RWPE2 (cell line): ENCODE measurements around the gene TMEM120A.
"Not testable (repeated sequence)": the region's sequence is repeated elsewhere in the genome, so short reads cannot be mapped to it uniquely, and the experiment has no call there.

ENCODE experiments used
- ATAC-seq: fragments of 200-7000 bp; cut with Tn5 transposase; 3 replicates; pipeline ENCODE4 v1.9.1; 2021; ENCODE audit warnings: low read depth
- DNase-seq: peaks from one replicate; pipeline ENCODE4 v3.0.0-alpha.2; 2020; ENCODE audit warnings: low spot score
- H3K27ac ChIP-seq: fragments of 450-650 bp; 2 replicates; pipeline ENCODE4 v1.5.1; 2017; ENCODE audit warnings: mild to moderate bottlenecking; ENCODE audit not compliant: poor library complexity, severe bottlenecking
- H3K27me3 ChIP-seq: fragments of 250-450 bp; sonication (Bioruptor Pico); 2 replicates; pipeline ENCODE4 v1.5.1; 2021; ENCODE audit warnings: mild to moderate bottlenecking, moderate library complexity; ENCODE audit not compliant: insufficient read depth, poor library complexity, severe bottlenecking
- H3K36me3 ChIP-seq: fragments of 250-450 bp; sonication (Bioruptor Pico); 2 replicates; pipeline ENCODE4 v1.5.1; 2020; ENCODE audit warnings: low read depth, mild to moderate bottlenecking, moderate library complexity
- H3K4me1 ChIP-seq: fragments of 250-450 bp; sonication (Bioruptor Pico); 2 replicates; pipeline ENCODE4 v1.5.1; 2021; ENCODE audit warnings: mild to moderate bottlenecking, moderate library complexity; ENCODE audit not compliant: insufficient read depth, poor library complexity, severe bottlenecking
- H3K4me3 ChIP-seq: fragments of 250-450 bp; sonication (Bioruptor Pico); 2 replicates; pipeline ENCODE4 v1.5.1; 2021; ENCODE audit warnings: mild to moderate bottlenecking, moderate library complexity; ENCODE audit not compliant: severe bottlenecking
- H3K9me3 ChIP-seq: fragments of 250-450 bp; sonication (Bioruptor Pico); 2 replicates; pipeline ENCODE4 v1.5.1; 2021; ENCODE audit warnings: mild to moderate bottlenecking, moderate library complexity; ENCODE audit not compliant: severe bottlenecking
- TF ChIP-seq, protein P1 (sequence below): fragments of 450-650 bp; IDR thresholded peaks from one replicate; pipeline ENCODE4 v1.5.1; 2017; ENCODE audit warnings: mild to moderate bottlenecking, moderate library complexity; ENCODE audit not compliant: poor library complexity, severe bottlenecking

TMEM120A gene

DNA sequence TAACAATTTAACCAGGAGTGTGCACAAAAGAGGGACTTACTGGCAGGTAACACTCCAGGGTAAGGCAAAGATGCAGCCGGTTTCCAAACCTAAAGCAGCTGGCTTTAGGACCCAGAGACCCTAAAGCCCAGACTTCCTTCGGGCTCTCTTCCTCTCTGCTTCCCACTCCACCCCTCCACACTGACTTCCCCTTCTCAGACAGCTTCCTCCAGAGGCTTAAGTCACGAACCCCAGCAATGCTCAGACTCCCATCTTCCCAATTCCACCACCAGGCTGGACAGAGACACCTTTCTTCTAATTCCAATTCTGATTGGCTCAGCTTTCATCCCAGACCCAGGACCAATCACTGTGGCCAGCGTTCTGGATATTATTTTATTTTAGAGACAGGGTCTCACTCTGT, 28.6 kb upstream of the TMEM120A start:
- DNase-seq, result no peak
- TF ChIP-seq, protein P1, sequence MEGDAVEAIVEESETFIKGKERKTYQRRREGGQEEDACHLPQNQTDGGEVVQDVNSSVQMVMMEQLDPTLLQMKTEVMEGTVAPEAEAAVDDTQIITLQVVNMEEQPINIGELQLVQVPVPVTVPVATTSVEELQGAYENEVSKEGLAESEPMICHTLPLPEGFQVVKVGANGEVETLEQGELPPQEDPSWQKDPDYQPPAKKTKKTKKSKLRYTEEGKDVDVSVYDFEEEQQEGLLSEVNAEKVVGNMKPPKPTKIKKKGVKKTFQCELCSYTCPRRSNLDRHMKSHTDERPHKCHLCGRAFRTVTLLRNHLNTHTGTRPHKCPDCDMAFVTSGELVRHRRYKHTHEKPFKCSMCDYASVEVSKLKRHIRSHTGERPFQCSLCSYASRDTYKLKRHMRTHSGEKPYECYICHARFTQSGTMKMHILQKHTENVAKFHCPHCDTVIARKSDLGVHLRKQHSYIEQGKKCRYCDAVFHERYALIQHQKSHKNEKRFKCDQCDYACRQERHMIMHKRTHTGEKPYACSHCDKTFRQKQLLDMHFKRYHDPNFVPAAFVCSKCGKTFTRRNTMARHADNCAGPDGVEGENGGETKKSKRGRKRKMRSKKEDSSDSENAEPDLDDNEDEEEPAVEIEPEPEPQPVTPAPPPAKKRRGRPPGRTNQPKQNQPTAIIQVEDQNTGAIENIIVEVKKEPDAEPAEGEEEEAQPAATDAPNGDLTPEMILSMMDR, result no peak
- H3K36me3 ChIP-seq, result peaks cover 11% of the 10 kb centered on the region; the same call in 1 of the 2 replicates

DNA sequence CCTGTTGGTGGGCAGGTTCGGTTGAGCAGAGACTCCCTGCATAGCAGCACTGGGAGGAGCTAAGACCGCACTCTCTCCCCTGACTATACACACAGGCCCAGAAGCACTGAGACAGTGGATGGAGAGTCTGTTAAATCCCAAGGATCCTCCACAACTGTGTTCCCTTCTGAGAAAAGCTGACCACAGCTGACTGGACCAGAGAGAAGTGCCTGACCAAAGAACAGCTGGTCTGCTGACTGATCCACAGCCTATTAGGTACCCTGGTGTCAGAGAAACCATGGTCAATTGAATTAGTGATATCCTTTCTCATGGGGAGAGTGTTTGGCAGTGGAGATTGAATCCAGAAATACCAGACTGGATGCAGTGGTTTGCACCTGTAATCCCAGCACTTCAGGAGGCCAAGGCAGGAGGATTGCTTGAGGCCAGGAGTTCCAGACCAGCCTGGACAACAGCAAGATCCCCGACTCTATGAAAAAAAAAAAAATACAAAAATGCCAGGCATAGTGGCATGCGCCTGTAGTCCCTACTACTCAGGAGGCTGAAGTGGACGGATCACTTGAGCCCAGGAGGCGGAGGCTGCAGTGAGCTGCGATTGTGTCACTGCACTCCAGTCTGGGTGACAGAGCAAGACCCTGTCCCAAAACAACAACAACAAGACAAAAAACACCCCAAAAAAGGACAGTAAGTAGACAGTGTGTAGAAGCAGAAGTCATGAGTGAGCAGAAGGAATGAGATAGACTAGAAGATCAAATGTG, 27.8 kb upstream of the TMEM120A start:
- H3K27ac ChIP-seq, result no peak overlapping the region

More for the DNA sequence above, 28.6 kb upstream of the TMEM120A start:
- H3K4me3 ChIP-seq, result no peak overlapping the region
- no peaks in the 10 kb centered on the region for H3K9me3 ChIP-seq
- no peaks in the 10 kb centered on the region for H3K27me3 ChIP-seq
- H3K27ac ChIP-seq, result no peak overlapping the region
- no peak for ATAC-seq
- no peaks in the 10 kb centered on the region for H3K4me1 ChIP-seq

DNA sequence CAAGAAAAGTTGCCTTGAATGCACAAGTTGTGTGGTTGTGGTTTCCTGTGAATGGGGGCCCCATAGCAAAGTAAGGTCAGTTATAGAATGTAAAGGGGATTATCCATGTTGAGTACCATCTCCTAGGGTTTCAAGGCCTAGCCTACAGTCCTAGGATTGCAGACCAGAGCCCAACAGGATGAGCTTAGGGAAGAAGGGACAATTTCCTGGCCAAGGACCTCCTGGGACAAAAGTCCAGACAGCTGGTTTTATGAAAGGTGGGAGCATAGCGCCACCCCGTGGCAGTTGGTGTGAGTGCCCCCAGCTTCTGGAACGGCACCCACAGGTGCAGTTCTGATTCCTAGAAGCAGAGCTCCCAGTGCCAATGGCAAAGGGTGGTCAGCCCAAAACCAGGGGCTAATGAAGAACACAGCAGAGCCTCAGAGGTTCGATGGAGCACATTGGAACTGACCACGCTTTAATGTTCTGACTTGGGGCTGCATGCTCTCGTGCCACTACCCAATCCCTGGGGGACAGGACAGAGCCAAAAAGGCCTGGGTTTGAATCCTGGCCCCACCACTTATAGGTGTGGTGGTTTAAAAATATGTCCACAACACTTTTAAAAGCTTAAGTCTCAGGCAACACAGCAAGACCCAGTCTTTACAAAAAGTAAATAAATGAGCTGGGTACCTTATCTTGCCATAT, 25.8 kb upstream of the TMEM120A start:
- no peaks in the 10 kb centered on the region for H3K4me1 ChIP-seq
- peak; percentile 45; the same call in 1 of the 3 replicates for ATAC-seq
- no peak for DNase-seq
- H3K4me3 ChIP-seq, result no peak overlapping the region
- H3K27ac ChIP-seq, result no peak overlapping the region
- TF ChIP-seq, protein P1, result peak; percentile 62
- no peaks in the 10 kb centered on the region for H3K9me3 ChIP-seq
- H3K36me3 ChIP-seq, result peaks cover 17% of the 10 kb centered on the region
- no peaks in the 10 kb centered on the region for H3K27me3 ChIP-seq

More for the DNA sequence above, 27.8 kb upstream of the TMEM120A start:
- peaks cover 11% of the 10 kb centered on the region; the same call in 1 of the 2 replicates for H3K36me3 ChIP-seq
- no peak overlapping the region for H3K4me3 ChIP-seq
- ATAC-seq, result no peak
- H3K27me3 ChIP-seq, result no peaks in the 10 kb centered on the region
- DNase-seq, result no peak
- TF ChIP-seq, protein P1, result no peak
- no peaks in the 10 kb centered on the region for H3K9me3 ChIP-seq
- no peaks in the 10 kb centered on the region for H3K4me1 ChIP-seq

DNA sequence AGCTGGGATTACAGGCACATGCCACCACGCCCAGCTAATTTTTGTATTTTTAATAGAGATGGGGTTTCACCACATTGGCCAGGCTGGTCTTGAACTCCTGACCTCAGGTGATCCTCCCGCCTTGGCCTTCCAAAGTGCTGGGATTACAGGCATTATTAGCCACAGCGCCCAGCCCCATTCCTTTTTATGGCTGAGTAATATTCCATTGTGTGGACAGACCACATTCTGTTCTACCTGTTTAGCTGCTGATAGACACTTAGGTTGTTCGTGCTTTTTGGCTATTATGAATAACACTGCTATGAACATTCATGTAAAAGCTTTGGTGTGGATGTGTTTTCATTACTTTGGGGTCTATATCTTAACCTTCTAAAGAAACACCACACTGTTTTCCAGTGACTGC, 24.1 kb upstream of the TMEM120A start:
- H3K9me3 ChIP-seq, H3K27me3 ChIP-seq, H3K4me3 ChIP-seq, H3K27ac ChIP-seq, H3K4me1 ChIP-seq, ATAC-seq, DNase-seq: not testable (repeated sequence)
- peaks cover 17% of the 10 kb centered on the region for H3K36me3 ChIP-seq

DNA sequence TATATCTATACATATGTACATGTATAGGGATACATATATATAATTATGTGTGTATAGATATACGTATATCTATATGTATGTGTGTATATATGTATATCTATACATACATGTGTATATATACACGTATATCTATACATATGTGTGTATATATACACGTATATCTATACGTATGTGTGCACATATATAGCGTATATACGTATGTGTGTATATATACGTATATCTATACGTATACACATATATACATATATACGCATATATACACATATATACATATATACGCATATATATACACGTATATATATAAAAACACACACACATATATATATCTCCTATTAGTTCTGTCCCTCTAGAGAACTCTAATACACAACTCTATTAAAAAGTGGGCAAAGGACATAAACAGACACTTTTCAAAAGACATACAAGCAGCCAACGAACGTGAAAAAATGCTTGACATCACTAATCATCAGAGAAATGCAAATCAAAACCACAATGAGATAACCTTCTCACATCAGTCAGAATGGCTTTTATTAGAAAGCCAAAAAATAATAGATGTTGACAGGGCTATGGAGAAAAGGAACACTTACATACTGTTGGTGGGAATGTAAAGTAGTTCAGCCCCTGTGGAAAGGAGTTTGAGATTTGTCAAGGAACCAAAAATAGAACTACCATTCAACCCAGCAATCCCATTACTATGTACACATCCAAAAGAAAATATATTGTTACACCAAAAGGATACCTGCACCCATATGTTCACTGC, 22.0 kb upstream of the TMEM120A start:
- TF ChIP-seq, protein P1, result no peak
- DNase-seq (no peak), ATAC-seq (no peak)
- Histone ChIP-seq H3K36me3 (peaks cover 13% of the 10 kb centered on the region), H3K27me3 (no peaks in the 10 kb centered on the region), H3K27ac (no peak overlapping the region), H3K9me3 (no peaks in the 10 kb centered on the region), H3K4me1 (no peaks in the 10 kb centered on the region), H3K4me3 (no peak overlapping the region)
